ENCODE measurements around the gene KHDC1L.

DNA sequence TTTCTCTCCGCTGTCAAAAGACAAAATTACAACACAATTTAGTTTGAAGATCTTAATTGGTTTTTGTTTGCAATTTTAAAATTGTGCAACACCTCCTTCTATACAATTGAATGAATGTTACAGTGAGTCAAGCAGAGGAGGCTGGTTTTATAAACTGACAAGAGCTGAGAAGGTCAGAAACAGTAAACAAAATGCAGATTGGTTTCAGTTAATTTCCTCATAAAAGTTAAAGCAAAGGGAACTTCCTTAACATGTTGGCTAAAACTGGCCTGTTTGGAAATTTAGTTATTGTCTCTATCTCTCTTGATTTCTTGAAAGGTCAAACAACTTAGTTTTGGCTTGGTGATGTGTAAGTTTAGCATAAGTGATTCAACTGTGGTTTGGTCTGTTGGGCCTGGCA lies 22.2 kb downstream of the KHDC1L start:
- TF ChIP-seq, protein P1, sequence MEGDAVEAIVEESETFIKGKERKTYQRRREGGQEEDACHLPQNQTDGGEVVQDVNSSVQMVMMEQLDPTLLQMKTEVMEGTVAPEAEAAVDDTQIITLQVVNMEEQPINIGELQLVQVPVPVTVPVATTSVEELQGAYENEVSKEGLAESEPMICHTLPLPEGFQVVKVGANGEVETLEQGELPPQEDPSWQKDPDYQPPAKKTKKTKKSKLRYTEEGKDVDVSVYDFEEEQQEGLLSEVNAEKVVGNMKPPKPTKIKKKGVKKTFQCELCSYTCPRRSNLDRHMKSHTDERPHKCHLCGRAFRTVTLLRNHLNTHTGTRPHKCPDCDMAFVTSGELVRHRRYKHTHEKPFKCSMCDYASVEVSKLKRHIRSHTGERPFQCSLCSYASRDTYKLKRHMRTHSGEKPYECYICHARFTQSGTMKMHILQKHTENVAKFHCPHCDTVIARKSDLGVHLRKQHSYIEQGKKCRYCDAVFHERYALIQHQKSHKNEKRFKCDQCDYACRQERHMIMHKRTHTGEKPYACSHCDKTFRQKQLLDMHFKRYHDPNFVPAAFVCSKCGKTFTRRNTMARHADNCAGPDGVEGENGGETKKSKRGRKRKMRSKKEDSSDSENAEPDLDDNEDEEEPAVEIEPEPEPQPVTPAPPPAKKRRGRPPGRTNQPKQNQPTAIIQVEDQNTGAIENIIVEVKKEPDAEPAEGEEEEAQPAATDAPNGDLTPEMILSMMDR (conservative IDR thresholded peaks at IDR 0.05), result no peak
- TF ChIP-seq EZH2 (IDR thresholded peaks at IDR 0.05; ENCODE audit: low read depth), result no peak

All from PC-9 (cell line).